Activated naive CD4-positive, alpha-beta T cell treated with anti-CD3 and anti-CD28 coated beads, Interleukin-2, amount 50 U/mL, for 24 hours (primary cell): ENCODE measurements around the gene GLYR1.

Source experiments
- H3K27ac Mint-ChIP-seq: one replicate; pipeline ENCODE4 v1.8.0; 2021; ENCODE audit warnings: mild to moderate bottlenecking, mixed read lengths
- H3K27me3 Mint-ChIP-seq: one replicate; pipeline ENCODE4 v1.8.0; 2021; ENCODE audit warnings: mixed read lengths
- H3K36me3 Mint-ChIP-seq: one replicate; pipeline ENCODE4 v1.8.0; 2021; ENCODE audit warnings: mixed read lengths
- H3K4me1 Mint-ChIP-seq: one replicate; pipeline ENCODE4 v1.8.0; 2021; ENCODE audit warnings: mixed read lengths
- H3K4me3 Mint-ChIP-seq: one replicate; pipeline ENCODE4 v1.8.0; 2021; ENCODE audit warnings: mild to moderate bottlenecking, mixed read lengths
- H3K9me3 Mint-ChIP-seq: one replicate; pipeline ENCODE4 v1.8.0; 2021; ENCODE audit warnings: mixed read lengths

Gene GLYR1

DNA sequence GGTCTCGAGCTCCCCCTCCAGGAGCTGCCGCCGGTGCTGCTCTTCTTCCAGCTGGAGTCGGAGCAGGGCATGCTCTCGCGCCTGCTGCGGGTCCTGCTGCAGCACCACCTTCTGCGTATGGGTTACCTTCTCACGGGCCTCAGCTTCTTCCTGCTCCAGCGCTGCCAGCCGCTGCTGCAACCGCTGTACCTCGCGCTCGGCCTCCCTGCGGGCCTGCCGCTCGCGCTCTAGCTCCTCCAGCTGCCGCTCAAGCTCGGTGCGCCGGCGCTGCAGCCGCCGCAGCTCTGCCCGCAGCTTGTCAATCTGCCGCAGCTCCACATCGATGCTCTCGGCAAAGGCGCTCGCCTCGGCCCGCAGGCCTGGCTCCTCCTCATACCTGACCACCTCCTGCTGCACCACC, 37.1 kb upstream of the GLYR1 start:
- H3K9me3 Mint-ChIP-seq: no peaks in the 10 kb centered on the region

DNA sequence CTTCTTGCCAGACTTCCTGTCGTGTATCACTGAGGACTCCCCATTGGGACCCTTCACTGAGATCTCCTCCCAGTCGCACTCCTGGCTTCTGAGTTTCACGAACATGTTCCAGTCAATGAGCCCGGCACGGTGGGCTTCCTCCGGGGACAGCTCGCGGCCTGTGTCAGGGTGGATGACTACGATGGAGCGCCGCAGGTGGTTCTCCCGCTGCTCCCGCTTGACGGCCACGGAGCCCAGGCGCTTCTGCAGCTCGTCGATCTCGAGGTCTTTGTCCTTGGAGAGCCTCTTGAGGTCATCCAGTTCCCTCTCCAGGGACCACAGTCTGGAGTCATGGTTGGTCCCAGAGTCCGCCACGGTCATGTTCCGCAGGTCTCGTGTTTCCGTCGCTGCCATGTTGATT, 36.4 kb upstream of the GLYR1 start:
- Mint-ChIP-seq H3K4me1 (no peaks in the 10 kb centered on the region), H3K36me3 (peaks cover 20% of the 10 kb centered on the region), H3K9me3 (no peaks in the 10 kb centered on the region), H3K27ac (no peak overlapping the region), H3K4me3 (no peak overlapping the region), H3K27me3 (no peaks in the 10 kb centered on the region)

More for the DNA sequence above, 37.1 kb upstream of the GLYR1 start:
- peaks cover 20% of the 10 kb centered on the region for H3K36me3 Mint-ChIP-seq
- no peak overlapping the region for H3K27ac Mint-ChIP-seq
- no peak overlapping the region for H3K4me3 Mint-ChIP-seq
- no peaks in the 10 kb centered on the region for H3K27me3 Mint-ChIP-seq
- H3K4me1 Mint-ChIP-seq: no peaks in the 10 kb centered on the region

DNA sequence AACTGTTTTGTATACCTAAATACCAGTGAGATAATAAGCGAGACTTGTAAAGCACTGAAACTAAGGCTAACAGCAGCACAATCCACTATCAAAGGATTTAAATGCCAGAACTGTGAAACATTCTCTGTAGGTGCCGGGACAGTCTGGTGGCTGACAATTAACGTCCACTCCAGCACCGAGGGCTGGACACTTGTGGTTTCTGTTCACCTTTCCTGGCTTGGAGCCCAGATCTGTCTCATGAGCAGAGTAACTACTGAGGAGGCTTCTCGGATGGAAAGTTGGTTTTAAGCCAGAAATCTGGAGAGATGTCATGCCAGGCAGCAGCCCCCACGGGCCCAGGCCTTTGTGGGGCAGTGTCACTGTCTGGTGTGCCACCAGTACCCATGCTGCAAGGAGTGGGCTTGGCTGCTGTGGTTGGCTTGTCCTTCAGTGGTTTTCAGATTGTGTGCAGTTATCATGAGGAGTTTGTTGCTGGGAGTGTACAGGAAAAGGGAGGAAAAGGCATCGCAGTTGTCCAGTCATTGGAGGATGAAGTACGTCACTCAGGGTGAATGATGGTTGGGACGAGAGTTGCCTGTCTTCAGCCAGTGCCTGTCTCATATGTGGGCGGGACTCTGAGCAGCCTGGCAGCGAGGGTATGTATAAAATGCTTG, 35.7 kb upstream of the GLYR1 start:
- H3K36me3 Mint-ChIP-seq: peaks cover 20% of the 10 kb centered on the region

DNA sequence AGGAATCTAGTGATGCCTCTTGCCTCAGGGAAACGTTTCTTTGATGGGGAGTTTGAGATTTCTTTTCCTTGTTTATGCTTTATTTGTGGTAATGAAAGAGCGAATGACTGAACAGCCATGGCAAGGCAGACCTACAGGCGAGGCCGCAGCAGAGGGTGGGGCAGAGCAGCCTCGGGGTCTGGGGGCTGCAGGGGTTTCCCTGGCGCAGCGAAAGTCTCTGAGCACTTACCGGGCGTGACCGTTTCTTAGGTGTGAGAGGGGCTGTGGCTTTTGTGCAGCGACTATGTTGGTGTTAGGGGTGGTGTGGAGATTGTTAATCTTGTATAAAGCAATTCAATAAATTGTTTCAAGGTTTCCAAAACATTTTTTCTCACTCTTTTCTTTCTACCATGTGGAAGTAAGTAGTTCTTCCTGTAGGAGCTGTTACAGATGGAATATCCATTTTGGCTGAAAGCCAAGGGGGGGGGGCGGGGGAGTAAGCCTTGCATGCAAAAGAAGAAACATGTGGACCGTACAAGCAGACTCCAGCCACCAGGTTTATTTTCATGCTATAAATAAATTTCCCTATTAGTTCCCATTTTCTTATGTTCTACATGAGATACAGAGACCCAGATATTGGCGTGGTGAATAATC, 35.0 kb upstream of the GLYR1 start:
- Mint-ChIP-seq H3K27me3 (no peaks in the 10 kb centered on the region), H3K9me3 (no peaks in the 10 kb centered on the region), H3K4me1 (no peaks in the 10 kb centered on the region), H3K36me3 (peaks cover 20% of the 10 kb centered on the region), H3K27ac (no peak overlapping the region), H3K4me3 (no peak overlapping the region)

More for the DNA sequence above, 35.7 kb upstream of the GLYR1 start:
- H3K9me3 Mint-ChIP-seq: no peaks in the 10 kb centered on the region
- H3K27me3 Mint-ChIP-seq: no peaks in the 10 kb centered on the region
- no peak overlapping the region for H3K27ac Mint-ChIP-seq
- no peaks in the 10 kb centered on the region for H3K4me1 Mint-ChIP-seq
- H3K4me3 Mint-ChIP-seq: no peak overlapping the region

DNA sequence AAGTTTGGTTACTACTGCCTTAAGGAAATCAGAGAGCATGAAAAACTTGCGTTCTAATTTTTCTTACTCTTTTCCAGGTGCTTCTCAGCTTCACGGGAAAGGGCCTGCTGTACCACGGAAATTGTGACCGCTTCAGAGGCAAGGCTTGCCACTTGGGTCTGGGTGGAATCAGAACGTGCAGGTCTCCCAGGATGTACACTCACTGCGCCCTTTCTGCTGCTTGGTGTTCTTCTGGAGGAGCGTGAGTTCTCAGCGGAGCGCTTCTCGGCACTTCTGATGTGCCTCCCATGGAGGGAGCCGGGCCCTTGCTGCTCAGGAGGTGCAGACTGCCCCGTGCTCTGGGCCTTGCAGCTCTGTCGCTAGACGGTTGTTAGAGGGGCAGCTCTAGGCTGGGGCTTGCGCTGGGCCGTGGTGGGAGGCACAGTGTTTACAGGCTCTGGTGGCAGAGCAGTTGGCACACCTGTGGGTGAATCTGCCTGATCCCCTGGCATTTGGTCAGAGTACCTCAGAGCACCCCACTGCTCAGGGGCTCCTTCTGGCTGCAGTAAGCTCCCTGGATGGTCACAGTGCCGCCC, 33.0 kb upstream of the GLYR1 start:
- H3K4me1 Mint-ChIP-seq: no peaks in the 10 kb centered on the region
- no peaks in the 10 kb centered on the region for H3K27me3 Mint-ChIP-seq
- no peak overlapping the region for H3K27ac Mint-ChIP-seq
- no peak overlapping the region for H3K4me3 Mint-ChIP-seq
- H3K36me3 Mint-ChIP-seq: peaks cover 14% of the 10 kb centered on the region
- H3K9me3 Mint-ChIP-seq: no peaks in the 10 kb centered on the region

DNA sequence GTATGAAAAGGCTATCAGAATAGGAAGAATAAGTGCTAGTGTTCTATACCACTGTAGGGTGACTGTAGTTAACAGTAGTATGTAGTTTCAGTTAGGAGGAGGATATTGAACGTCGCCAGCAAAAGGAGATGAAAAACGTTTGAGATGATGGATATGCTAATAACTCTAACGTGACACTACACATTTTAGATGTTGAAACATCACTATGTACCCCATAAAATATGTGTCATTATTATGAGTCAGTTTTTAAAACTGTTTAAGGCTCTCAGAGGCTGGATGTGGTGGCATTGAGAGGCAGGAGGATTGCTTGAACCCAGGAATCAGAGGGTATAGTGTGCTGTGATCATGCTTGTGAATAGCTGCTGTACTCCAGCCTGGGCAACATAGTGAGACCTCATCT, 32.0 kb upstream of the GLYR1 start:
- Mint-ChIP-seq H3K27ac (peak overlapping the region; percentile 14), H3K4me3 (no peak overlapping the region), H3K36me3 (peaks cover 8% of the 10 kb centered on the region), H3K27me3 (no peaks in the 10 kb centered on the region), H3K9me3 (no peaks in the 10 kb centered on the region), H3K4me1 (no peaks in the 10 kb centered on the region)

DNA sequence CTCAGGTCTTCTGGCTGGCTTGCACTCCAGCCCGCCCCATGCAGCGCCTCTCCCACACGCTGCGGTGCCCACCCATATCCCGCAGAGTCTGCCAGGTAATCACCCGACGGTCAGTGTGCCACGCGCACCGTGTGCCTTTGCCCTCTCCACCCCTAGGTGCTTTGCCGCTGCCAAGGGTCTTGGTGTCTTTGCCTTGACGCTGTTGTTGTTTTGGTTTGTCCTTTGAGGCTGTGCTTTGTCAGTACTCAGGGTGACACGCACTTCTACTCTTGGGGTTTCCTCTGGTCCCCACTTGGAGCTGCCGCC, 30.2 kb upstream of the GLYR1 start:
- Mint-ChIP-seq H3K4me3 (no peak overlapping the region), H3K36me3 (peaks cover 7% of the 10 kb centered on the region), H3K9me3 (no peaks in the 10 kb centered on the region), H3K27me3 (no peaks in the 10 kb centered on the region), H3K27ac (no peak overlapping the region), H3K4me1 (no peaks in the 10 kb centered on the region)

DNA sequence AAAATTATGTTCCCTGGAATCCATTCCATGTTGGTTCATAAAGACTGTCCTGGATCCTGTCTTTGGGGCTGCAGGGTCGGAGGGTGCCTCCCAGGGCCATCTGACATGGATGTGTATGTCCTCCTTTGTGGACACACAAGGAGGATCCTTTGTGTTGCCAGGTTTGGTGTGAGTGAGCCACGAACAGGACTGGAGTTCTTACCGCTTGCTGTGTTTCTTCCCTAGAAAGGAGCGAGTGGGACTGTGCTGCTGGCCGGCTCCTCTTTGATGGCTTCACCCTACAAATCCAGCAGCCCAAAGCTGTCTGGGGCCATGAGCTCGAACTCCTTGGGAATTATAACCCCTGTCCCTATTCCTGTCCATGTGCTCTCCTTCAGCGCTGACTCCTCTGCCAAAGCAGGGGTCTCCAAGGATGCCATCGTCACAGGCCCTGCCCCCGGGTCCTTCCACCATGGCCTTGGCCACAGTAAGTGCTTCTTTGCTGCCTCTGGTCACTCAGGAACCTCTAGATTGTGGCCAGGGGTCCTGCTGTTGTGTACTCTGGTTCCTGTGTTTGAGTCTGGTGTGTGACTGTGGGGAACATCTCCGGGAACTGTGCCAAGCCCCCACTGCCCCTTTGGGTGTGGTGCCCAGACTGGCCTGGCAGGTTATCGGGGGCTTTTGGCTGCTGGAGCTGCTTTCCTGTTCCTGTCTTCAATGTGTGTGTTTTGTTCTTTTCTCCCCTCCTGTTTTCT, 29.7 kb upstream of the GLYR1 start:
- no peak overlapping the region for H3K4me3 Mint-ChIP-seq
- no peaks in the 10 kb centered on the region for H3K27me3 Mint-ChIP-seq
- H3K36me3 Mint-ChIP-seq: peaks cover 9% of the 10 kb centered on the region
- H3K27ac Mint-ChIP-seq: no peak overlapping the region
- H3K9me3 Mint-ChIP-seq: no peaks in the 10 kb centered on the region
- H3K4me1 Mint-ChIP-seq: no peaks in the 10 kb centered on the region

DNA sequence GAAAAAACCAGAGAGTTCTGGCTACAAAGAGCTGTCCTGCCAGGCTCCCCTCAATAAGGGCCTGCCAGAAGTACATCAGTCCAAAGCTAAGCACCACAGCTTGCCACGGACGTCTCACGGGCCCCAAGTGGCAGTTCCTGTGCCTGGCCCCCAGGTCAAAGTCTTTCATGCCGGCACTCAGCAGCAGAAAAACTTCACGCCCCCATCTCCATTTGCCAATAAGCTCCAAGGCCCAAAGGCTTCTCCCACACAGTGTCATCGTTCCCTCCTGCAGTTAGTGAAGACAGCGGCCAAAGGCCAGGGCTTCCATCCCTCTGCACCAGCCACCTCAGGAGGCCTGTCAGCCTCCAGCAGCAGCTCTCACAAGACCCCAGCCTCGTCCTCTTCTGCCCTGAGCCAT, 27.6 kb upstream of the GLYR1 start:
- Mint-ChIP-seq H3K27me3 (no peaks in the 10 kb centered on the region), H3K4me1 (no peaks in the 10 kb centered on the region), H3K27ac (no peak overlapping the region), H3K36me3 (peaks cover 9% of the 10 kb centered on the region), H3K4me3 (no peak overlapping the region), H3K9me3 (no peaks in the 10 kb centered on the region)

DNA sequence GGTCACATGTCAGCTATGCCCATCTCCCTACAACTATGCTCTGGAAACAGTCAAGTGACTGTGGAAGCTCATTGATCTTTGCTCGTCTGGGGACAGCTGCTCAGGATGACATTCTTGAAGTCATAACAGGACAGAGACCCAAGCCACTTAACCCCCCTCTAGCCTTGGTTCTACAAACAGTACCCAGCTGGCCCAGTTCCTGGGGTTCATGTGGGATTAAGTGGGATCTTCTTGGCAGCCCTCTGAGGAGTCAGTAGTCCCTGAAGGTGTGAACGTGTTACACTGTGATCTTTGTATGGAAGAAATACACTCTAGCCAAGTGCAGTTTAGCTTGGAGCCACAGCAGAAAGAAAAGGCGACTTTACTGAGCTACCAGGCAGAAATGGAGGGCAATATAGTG, 26.0 kb upstream of the GLYR1 start:
- Mint-ChIP-seq H3K27ac (no peak overlapping the region), H3K36me3 (peaks cover 9% of the 10 kb centered on the region), H3K4me3 (no peak overlapping the region)

DNA sequence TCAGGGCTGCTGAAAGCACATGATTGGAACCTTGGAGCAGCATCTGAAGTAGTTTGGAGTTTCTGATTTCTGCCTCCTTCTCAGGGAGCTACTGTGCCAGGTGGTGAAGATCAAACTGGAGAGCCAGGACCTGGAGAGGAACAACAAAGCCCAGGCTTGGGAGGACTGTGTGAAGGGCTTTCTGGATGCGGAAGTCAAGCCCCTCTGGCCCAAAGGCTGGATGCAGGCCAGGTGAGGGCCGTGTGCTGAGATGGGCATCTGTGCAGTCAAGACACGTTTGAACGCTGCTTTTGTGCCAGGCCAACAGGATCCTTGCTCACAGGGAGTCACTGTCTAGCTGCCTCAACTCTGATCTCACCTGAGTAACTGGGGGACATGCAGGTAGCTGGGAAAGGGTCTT, 24.0 kb upstream of the GLYR1 start:
- no peak overlapping the region for H3K27ac Mint-ChIP-seq

More for the DNA sequence above, 26.0 kb upstream of the GLYR1 start:
- Mint-ChIP-seq H3K4me1 (no peaks in the 10 kb centered on the region), H3K9me3 (no peaks in the 10 kb centered on the region), H3K27me3 (no peaks in the 10 kb centered on the region)

DNA sequence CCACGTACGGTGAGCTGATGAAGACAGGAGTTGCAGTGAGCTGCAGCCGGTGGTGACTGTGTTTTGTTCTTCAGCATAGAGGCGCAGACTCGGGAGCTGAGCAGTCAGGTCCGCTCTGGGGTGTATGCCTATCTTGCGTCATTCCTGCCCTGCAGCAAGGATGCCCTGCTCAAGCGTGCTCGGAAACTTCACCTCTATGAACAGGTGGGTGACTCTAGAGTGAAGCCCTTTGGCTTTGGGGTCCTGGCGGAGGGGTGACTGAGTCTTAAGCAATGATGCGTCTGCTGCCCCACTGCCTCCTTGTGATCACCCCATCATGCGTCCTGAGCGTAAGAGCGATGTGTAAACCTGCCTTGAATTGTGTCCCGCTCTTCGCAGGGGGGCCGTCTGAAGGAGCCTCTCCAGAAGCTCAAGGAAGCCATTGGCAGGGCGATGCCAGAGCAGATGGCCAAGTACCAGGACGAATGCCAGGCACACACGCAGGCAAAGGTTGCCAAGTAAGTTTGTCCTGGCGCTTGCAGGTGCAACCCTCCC, 23.1 kb upstream of the GLYR1 start:
- peaks cover 10% of the 10 kb centered on the region for H3K4me1 Mint-ChIP-seq
- H3K27ac Mint-ChIP-seq: no peak overlapping the region
- peaks cover 9% of the 10 kb centered on the region for H3K36me3 Mint-ChIP-seq
- H3K9me3 Mint-ChIP-seq: no peaks in the 10 kb centered on the region
- no peak overlapping the region for H3K4me3 Mint-ChIP-seq
- no peaks in the 10 kb centered on the region for H3K27me3 Mint-ChIP-seq

More for the DNA sequence above, 24.0 kb upstream of the GLYR1 start:
- Mint-ChIP-seq H3K4me1 (peaks cover 10% of the 10 kb centered on the region), H3K27me3 (no peaks in the 10 kb centered on the region), H3K4me3 (no peak overlapping the region), H3K36me3 (peaks cover 11% of the 10 kb centered on the region), H3K9me3 (no peaks in the 10 kb centered on the region)

DNA sequence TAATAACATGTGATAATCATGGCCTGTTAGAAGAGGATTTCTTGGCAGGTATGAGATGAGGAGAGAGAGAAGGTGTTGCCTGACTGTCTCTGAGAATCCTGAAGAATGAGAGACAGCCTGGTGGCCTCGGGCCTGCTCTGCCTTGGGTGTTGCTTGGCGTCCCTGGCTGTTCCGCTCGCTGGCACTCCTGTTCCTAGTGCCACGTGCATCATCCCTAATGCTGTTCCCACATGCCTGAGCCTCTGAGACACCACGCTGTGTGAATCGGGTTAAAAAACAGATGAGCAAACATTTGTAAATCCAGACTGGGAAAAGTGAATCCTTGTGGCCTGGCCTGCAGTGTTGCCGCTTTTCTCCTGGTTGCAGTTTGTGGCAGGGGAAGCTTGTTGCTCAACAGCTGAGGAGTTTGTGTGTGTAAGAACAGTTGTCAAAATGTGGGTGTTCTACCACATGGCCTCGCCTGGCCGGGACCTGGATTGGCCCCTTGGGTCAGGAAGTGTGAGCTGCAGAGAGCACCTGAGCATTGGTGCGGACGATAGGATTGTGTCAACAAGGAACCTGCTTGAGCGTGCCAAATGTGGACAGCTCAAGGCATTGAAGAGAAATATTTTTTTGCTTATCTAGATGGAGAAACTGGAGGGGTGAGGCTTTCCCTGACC, 22.2 kb upstream of the GLYR1 start:
- Mint-ChIP-seq H3K4me1 (peaks cover 17% of the 10 kb centered on the region), H3K27me3 (no peaks in the 10 kb centered on the region), H3K9me3 (no peaks in the 10 kb centered on the region), H3K4me3 (no peak overlapping the region), H3K27ac (no peak overlapping the region), H3K36me3 (peaks cover 9% of the 10 kb centered on the region)

DNA sequence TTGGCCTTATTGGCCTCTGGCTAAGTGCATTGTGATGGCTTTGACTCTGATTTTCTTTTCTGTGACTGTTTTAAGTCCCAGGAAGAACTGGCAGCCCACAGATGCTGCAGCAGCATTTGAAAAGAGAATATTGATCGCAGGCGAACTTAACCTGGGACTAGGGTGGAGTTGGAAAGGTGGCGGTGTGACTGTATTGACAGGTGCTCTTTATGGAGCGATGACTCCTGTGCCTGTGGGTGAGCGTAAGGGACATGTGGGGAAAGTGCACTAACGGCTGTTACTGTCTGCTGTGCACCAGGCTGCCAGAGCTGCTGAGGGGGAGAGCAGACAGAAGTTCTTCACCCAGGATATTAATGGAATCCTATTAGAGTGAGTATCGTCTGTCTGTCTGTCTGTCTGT, 21.4 kb upstream of the GLYR1 start:
- H3K4me1 Mint-ChIP-seq: peaks cover 24% of the 10 kb centered on the region
- no peak overlapping the region for H3K27ac Mint-ChIP-seq
- H3K36me3 Mint-ChIP-seq: peaks cover 9% of the 10 kb centered on the region
- H3K4me3 Mint-ChIP-seq: no peak overlapping the region
- H3K9me3 Mint-ChIP-seq: no peaks in the 10 kb centered on the region
- H3K27me3 Mint-ChIP-seq: no peaks in the 10 kb centered on the region

DNA sequence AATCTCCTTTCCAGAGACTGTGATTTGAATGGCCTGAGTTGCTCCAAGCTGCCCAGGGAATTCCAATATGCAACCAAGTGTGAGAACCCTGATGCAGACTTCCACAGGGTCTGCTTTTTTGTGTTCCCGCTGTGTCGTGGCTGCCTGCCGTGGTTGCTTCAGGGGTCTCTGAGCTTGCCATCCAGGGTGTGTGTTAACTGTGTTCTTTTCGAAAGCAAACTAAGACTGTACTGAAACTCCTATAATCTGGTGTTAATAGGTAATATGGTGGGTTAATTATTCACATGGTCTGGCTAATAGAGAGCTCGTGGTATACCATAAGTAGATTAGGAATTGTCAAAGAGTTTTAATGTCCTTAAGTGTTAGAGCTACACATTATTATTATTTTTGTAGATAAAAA, 20.9 kb upstream of the GLYR1 start:
- no peak overlapping the region for H3K4me3 Mint-ChIP-seq
- peaks cover 6% of the 10 kb centered on the region for H3K36me3 Mint-ChIP-seq
- H3K4me1 Mint-ChIP-seq: peaks cover 25% of the 10 kb centered on the region
- no peaks in the 10 kb centered on the region for H3K27me3 Mint-ChIP-seq
- H3K27ac Mint-ChIP-seq: no peak overlapping the region
- no peaks in the 10 kb centered on the region for H3K9me3 Mint-ChIP-seq
